Measurements from ENCODE around the gene ONECUT3. TPM values are rescaled to one million over a fixed set of nuclear protein-coding genes. Genes with fewer than 3 reads are reported as not detected.

The ONECUT3 gene
- total RNA-seq, 1 experiment from 2014 or later = not detected

GRCh38 chr19:1734321-1734966 is 18.9 kb upstream of the ONECUT3 start:
- Histone ChIP-seq H3K9me3 (ENCODE audit: low read depth, low read length, poor library complexity, severe bottlenecking) (no peaks in the 10 kb centered on the region), H3K27me3 (replicated peaks; ENCODE audit: insufficient read depth, low read depth, low read length, poor library complexity) (peaks cover 60% of the 10 kb centered on the region), H3K4me3 (ENCODE audit: low read depth, low read length, poor library complexity, severe bottlenecking) (no peak overlapping the region), H3K27ac (ENCODE audit: low read depth, low read length, poor library complexity, severe bottlenecking) (no peak overlapping the region), H3K4me1 (ENCODE audit: insufficient read depth, low read length, poor library complexity, severe bottlenecking) (no peaks in the 10 kb centered on the region), H3K36me3 (ENCODE audit: insufficient read depth, low read length, poor library complexity, severe bottlenecking) (no peaks in the 10 kb centered on the region)
- no peak for TF ChIP-seq CTCF (conservative IDR thresholded peaks at IDR 0.05; ENCODE audit: low read depth, low read length)
- no peak for TF ChIP-seq EZH2 (IDR thresholded peaks at IDR 0.05; ENCODE audit: borderline replicate concordance, low read depth, low read length, poor library complexity, severe bottlenecking)
- POLR2A ChIA-PET (ENCODE audit: low non-redundant PET) = no interaction called here
- BruUV-seq (replicated peaks) = no TSS peak
- intact Hi-C loops (cut with micrococcal nuclease; ENCODE audit: unreplicated experiment) = no loop called here
- CTCF ChIA-PET = no interaction called here
- no peak for DNase-seq (ENCODE audit: low spot score)

- Histone ChIP-seq H3K27ac (ENCODE audit: low read depth, low read length, poor library complexity, severe bottlenecking) (no peak overlapping the region), H3K4me3 (ENCODE audit: low read depth, low read length, poor library complexity, severe bottlenecking) (no peak overlapping the region), H3K36me3 (ENCODE audit: insufficient read depth, low read length, poor library complexity, severe bottlenecking) (no peaks in the 10 kb centered on the region), H3K9me3 (ENCODE audit: low read depth, low read length, poor library complexity, severe bottlenecking) (no peaks in the 10 kb centered on the region), H3K27me3 (replicated peaks; ENCODE audit: insufficient read depth, low read depth, low read length, poor library complexity) (peaks cover 59% of the 10 kb centered on the region), H3K4me1 (ENCODE audit: insufficient read depth, low read length, poor library complexity, severe bottlenecking) (no peaks in the 10 kb centered on the region)
- TF ChIP-seq EZH2 (IDR thresholded peaks at IDR 0.05; ENCODE audit: borderline replicate concordance, low read depth, low read length, poor library complexity, severe bottlenecking) (no peak), CTCF (conservative IDR thresholded peaks at IDR 0.05; ENCODE audit: low read depth, low read length) (no peak)
- no peak for DNase-seq (ENCODE audit: low spot score)
- BruUV-seq (replicated peaks) = no TSS peak
- ChIA-PET POLR2A (ENCODE audit: low non-redundant PET) (no interaction called here), CTCF (no interaction called here)
- intact Hi-C loops (cut with micrococcal nuclease; ENCODE audit: unreplicated experiment) = no loop called here
These were observed 17.0 kb upstream of the ONECUT3 start for GRCh38 chr19:1736280-1736679.

- no peak for TF ChIP-seq CTCF (conservative IDR thresholded peaks at IDR 0.05; ENCODE audit: low read depth, low read length)
- no peak for TF ChIP-seq EZH2 (IDR thresholded peaks at IDR 0.05; ENCODE audit: borderline replicate concordance, low read depth, low read length, poor library complexity, severe bottlenecking)
- H3K36me3 ChIP-seq (ENCODE audit: insufficient read depth, low read length, poor library complexity, severe bottlenecking) = no peaks in the 10 kb centered on the region
- no TSS peak for BruUV-seq (replicated peaks)
These were observed 16.4 kb upstream of the ONECUT3 start for GRCh38 chr19:1736927-1737326.

More at GRCh38 chr19:1736927-1737326, 16.4 kb upstream of the ONECUT3 start:
- Histone ChIP-seq H3K4me3 (ENCODE audit: low read depth, low read length, poor library complexity, severe bottlenecking) (no peak overlapping the region), H3K4me1 (ENCODE audit: insufficient read depth, low read length, poor library complexity, severe bottlenecking) (no peaks in the 10 kb centered on the region), H3K27me3 (replicated peaks; ENCODE audit: insufficient read depth, low read depth, low read length, poor library complexity) (peaks cover 53% of the 10 kb centered on the region), H3K9me3 (ENCODE audit: low read depth, low read length, poor library complexity, severe bottlenecking) (no peaks in the 10 kb centered on the region), H3K27ac (ENCODE audit: low read depth, low read length, poor library complexity, severe bottlenecking) (no peak overlapping the region)
- no peak for DNase-seq (ENCODE audit: low spot score)
- ChIA-PET POLR2A (ENCODE audit: low non-redundant PET) (no interaction called here), CTCF (no interaction called here)
- intact Hi-C loops (cut with micrococcal nuclease; ENCODE audit: unreplicated experiment) = no loop called here
